D721Med (cell line): ENCODE measurements around the gene TROAP.
"Not testable (repeated sequence)": the region's sequence is repeated elsewhere in the genome, so short reads cannot be mapped to it uniquely, and the experiment has no call there.

Experiments
- DNase-seq: peaks from one replicate; pipeline ENCODE4 v3.0.0; 2011; ENCODE audit warnings: low spot score; ENCODE audit not compliant: insufficient read length
- FAIRE-seq: peaks from 2 replicates; lab custom pipeline; 2011; peaks lifted over from hg19 to GRCh38; lab: Jason Lieb, UNC
- CTCF ChIP-seq: IDR thresholded peaks from 2 replicates; pipeline ENCODE4 v1.5.1; 2012; ENCODE audit warnings: mild to moderate bottlenecking, control low read depth; ENCODE audit not compliant: insufficient read depth; ENCODE audit errors: missing control alignments

TROAP gene

GRCh38 chr12:49332441-49332861 is 9.4 kb downstream of the TROAP start:
- no peak for TF ChIP-seq CTCF
- DNase-seq (peak; percentile 13), FAIRE-seq (no peak)

- TF ChIP-seq CTCF: no peak
- no peak for FAIRE-seq
- DNase-seq: no peak
Observed at GRCh38 chr12:49332891-49333371, 9.9 kb downstream of the TROAP start.

- FAIRE-seq, DNase-seq: not testable (repeated sequence)
Observed at GRCh38 chr12:49333778-49334177, 10.7 kb downstream of the TROAP start.

GRCh38 chr12:49334226-49334625 is 11.2 kb downstream of the TROAP start:
- DNase-seq: no peak
- FAIRE-seq: no peak
- no peak for TF ChIP-seq CTCF

- DNase-seq (no peak), FAIRE-seq (no peak)
- no peak for TF ChIP-seq CTCF
Observed at GRCh38 chr12:49334681-49335080, 11.6 kb downstream of the TROAP start.

- FAIRE-seq (no peak), DNase-seq (no peak)
- TF ChIP-seq CTCF: no peak
Observed at GRCh38 chr12:49335118-49335954, 12.3 kb downstream of the TROAP start.

GRCh38 chr12:49335955-49336644 is 13.0 kb downstream of the TROAP start:
- FAIRE-seq: no peak
- no peak for DNase-seq
- TF ChIP-seq CTCF: no peak
